ENCODE measurements around the gene APBA2. TPM values are rescaled to one million over a fixed set of nuclear protein-coding genes. Genes with fewer than 3 reads are reported as not detected.

The APBA2 gene
- total RNA-seq, 1 experiment from 2014 or later: 0.31 TPM

GRCh38 chr15:29117778-29118177 lies 232.0 kb downstream of the APBA2 start:
- in situ Hi-C loops (cut with HindIII; ENCODE audit: low pct_unique_long_range_greater_than_20kb, low sequenced_read_pairs): no loop called here

GRCh38 chr15:29119847-29120246 lies 234.1 kb downstream of the APBA2 start:
- no peaks in the 10 kb centered on the region for H3K9me3 ChIP-seq (ENCODE audit: control insufficient read depth, insufficient read depth, low read depth, low read length)
- no peak for ATAC-seq
- POLR2A ChIA-PET: no interaction called here
- BruUV-seq (replicated peaks): no TSS peak
- no peak for TF ChIP-seq REST (IDR thresholded peaks at IDR 0.05; ENCODE audit: insufficient read depth in 1 of 2, low read depth in 2 of 2, low read length in 1 of 2)
- no peak for TF ChIP-seq POLR2AphosphoS5 (IDR thresholded peaks at IDR 0.05; ENCODE audit: low read depth, low read length)
- no peak for TF ChIP-seq SIN3A (IDR thresholded peaks at IDR 0.05; ENCODE audit: borderline replicate concordance, insufficient read depth, low read depth, low read length)
- no peak for TF ChIP-seq CTCF (IDR thresholded peaks at IDR 0.05)
- TF ChIP-seq TCF7L2 (IDR thresholded peaks at IDR 0.05; ENCODE audit: low read depth, low read length): no peak
- DNase-seq (ENCODE audit: low read depth, low spot score): no peak
- H3K27ac ChIP-seq (ENCODE audit: low read length): no peak overlapping the region
- CTCF ChIA-PET: no interaction called here
- no peaks in the 10 kb centered on the region for H3K36me3 ChIP-seq (ENCODE audit: control insufficient read depth, insufficient read depth, low read length)
- H3K4me1 ChIP-seq (ENCODE audit: control insufficient read depth, insufficient read depth, low read length): no peaks in the 10 kb centered on the region
- H3K27me3 ChIP-seq (ENCODE audit: control insufficient read depth, insufficient read depth, low read length): no peaks in the 10 kb centered on the region
- H3K4me3 ChIP-seq (ENCODE audit: low read depth in 2 of 2, low read length in 2 of 2): no peak overlapping the region
- intact Hi-C loops (cut with micrococcal nuclease; ENCODE audit: unreplicated experiment) (no loop called here), in situ Hi-C loops (cut with HindIII; ENCODE audit: low pct_unique_long_range_greater_than_20kb, low sequenced_read_pairs) (no loop called here)

More at GRCh38 chr15:29117778-29118177, 232.0 kb downstream of the APBA2 start:
- H3K4me1 ChIP-seq (ENCODE audit: control insufficient read depth, insufficient read depth, low read length): no peaks in the 10 kb centered on the region; the same call in 1 of the 2 replicates
- ChIA-PET CTCF (interaction anchor here (0.9 kb wide), 1 partner anchor 13 kb away, joined by 3 read pairs; no protein-coding TSS in a partner anchor), POLR2A (no interaction called here)
- no TSS peak for BruUV-seq (replicated peaks)
- intact Hi-C loops (cut with micrococcal nuclease; ENCODE audit: unreplicated experiment): no loop called here
- H3K27me3 ChIP-seq (ENCODE audit: control insufficient read depth, insufficient read depth, low read length): no peaks in the 10 kb centered on the region
- ATAC-seq (no peak), DNase-seq (ENCODE audit: low read depth, low spot score) (no peak)
- H3K4me3 ChIP-seq (ENCODE audit: low read depth in 2 of 2, low read length in 2 of 2): no peak overlapping the region
- no peaks in the 10 kb centered on the region for H3K36me3 ChIP-seq (ENCODE audit: control insufficient read depth, insufficient read depth, low read length)
- TF ChIP-seq SIN3A (IDR thresholded peaks at IDR 0.05; ENCODE audit: borderline replicate concordance, insufficient read depth, low read depth, low read length): no peak
- TF ChIP-seq REST (IDR thresholded peaks at IDR 0.05; ENCODE audit: insufficient read depth in 1 of 2, low read depth in 2 of 2, low read length in 1 of 2): no peak
- TF ChIP-seq POLR2AphosphoS5 (IDR thresholded peaks at IDR 0.05; ENCODE audit: low read depth, low read length): no peak
- no peak for TF ChIP-seq TCF7L2 (IDR thresholded peaks at IDR 0.05; ENCODE audit: low read depth, low read length)
- no peak for TF ChIP-seq CTCF (IDR thresholded peaks at IDR 0.05)
- H3K9me3 ChIP-seq (ENCODE audit: control insufficient read depth, insufficient read depth, low read depth, low read length): no peaks in the 10 kb centered on the region
- H3K27ac ChIP-seq (ENCODE audit: low read length): no peak overlapping the region
